Measurements from ENCODE around the gene IARS2. TPM values are rescaled to one million over a fixed set of nuclear protein-coding genes. Genes with fewer than 3 reads are reported as not detected.

The IARS2 gene
- total RNA-seq, 6 donors from 2014 or later = 17.8 to 66.7 (median 48.8) TPM

- Histone ChIP-seq H3K4me3 (no peak overlapping the region), H3K36me3 (peaks cover 0 to 45% (median 8%) of the 10 kb centered on the region in 4 donors), H3K4me1 (no peaks in the 10 kb centered on the region), H3K27ac (no peak overlapping the region), H3K9me3 (no peaks in the 10 kb centered on the region), H3K27me3 (no peaks in the 10 kb centered on the region)
- DNase-seq = no peak
- TF ChIP-seq POLR2AphosphoS5 (IDR thresholded peaks at IDR 0.05) (no peak), POLR2A (IDR thresholded peaks at IDR 0.05) (no peak), EP300 (IDR thresholded peaks at IDR 0.05) (no peak)
- TF ChIP-seq, protein P1, sequence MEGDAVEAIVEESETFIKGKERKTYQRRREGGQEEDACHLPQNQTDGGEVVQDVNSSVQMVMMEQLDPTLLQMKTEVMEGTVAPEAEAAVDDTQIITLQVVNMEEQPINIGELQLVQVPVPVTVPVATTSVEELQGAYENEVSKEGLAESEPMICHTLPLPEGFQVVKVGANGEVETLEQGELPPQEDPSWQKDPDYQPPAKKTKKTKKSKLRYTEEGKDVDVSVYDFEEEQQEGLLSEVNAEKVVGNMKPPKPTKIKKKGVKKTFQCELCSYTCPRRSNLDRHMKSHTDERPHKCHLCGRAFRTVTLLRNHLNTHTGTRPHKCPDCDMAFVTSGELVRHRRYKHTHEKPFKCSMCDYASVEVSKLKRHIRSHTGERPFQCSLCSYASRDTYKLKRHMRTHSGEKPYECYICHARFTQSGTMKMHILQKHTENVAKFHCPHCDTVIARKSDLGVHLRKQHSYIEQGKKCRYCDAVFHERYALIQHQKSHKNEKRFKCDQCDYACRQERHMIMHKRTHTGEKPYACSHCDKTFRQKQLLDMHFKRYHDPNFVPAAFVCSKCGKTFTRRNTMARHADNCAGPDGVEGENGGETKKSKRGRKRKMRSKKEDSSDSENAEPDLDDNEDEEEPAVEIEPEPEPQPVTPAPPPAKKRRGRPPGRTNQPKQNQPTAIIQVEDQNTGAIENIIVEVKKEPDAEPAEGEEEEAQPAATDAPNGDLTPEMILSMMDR (IDR thresholded peaks at IDR 0.05) = no peak
- ATAC-seq (ENCODE audit: low FRiP score in 2 of 2) = no peak
- WGBS, 2 donors = 79 to 87% methylated on average over 6 of the region's 6 CpGs
Measured at GRCh38 chr1:220119043-220119512, 25.1 kb downstream of the IARS2 start.

GRCh38 chr1:220121791-220122530 lies 28.0 kb downstream of the IARS2 start:
- Histone ChIP-seq H3K9me3 (no peaks in the 10 kb centered on the region), H3K27me3 (no peaks in the 10 kb centered on the region), H3K27ac (no peak overlapping the region), H3K36me3 (peaks cover 0 to 36% (median 10%) of the 10 kb centered on the region in 4 donors), H3K4me3 (no peak overlapping the region), H3K4me1 (no peaks in the 10 kb centered on the region)
- no peak for TF ChIP-seq POLR2AphosphoS5 (IDR thresholded peaks at IDR 0.05)
- TF ChIP-seq, protein P1 (IDR thresholded peaks at IDR 0.05) = no peak
- no peak for TF ChIP-seq EP300 (IDR thresholded peaks at IDR 0.05)
- TF ChIP-seq POLR2A (IDR thresholded peaks at IDR 0.05) = no peak
- DNase-seq = no peak
- no peak for ATAC-seq (ENCODE audit: low FRiP score in 2 of 2)
- 87 to 93% methylated on average over 8 of the region's 8 CpGs for WGBS, 2 donors

- Histone ChIP-seq H3K27me3 (no peaks in the 10 kb centered on the region), H3K4me1 (no peaks in the 10 kb centered on the region), H3K4me3 (no peak overlapping the region), H3K27ac (no peak overlapping the region), H3K36me3 (peaks cover 0 to 36% (median 11%) of the 10 kb centered on the region in 4 donors), H3K9me3 (no peaks in the 10 kb centered on the region)
- TF ChIP-seq EP300 (IDR thresholded peaks at IDR 0.05) (no peak), POLR2AphosphoS5 (IDR thresholded peaks at IDR 0.05) (no peak), POLR2A (IDR thresholded peaks at IDR 0.05) (no peak)
- TF ChIP-seq, protein P1 (IDR thresholded peaks at IDR 0.05) = no peak
- DNase-seq (no peak), ATAC-seq (ENCODE audit: low FRiP score in 2 of 2) (no peak)
Measured at GRCh38 chr1:220123066-220123465, 29.1 kb downstream of the IARS2 start.

DNA sequence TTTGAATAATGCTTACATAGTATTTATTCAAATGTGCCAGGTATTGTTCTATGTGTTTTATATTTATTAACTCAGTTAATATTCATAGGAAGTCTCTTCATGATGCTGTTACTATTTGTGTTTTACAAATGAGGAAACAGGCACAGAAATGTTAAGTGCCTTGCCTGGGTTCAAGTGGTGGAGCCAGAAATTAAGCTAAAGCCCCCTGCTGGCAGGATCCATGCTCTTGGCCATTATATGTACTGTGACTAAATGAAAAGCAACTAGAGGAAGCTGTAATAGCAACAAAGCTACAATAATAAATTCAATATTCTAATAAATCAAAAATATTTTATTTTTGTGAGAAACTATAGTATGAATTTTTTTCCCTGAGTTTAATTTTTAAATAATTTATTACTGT lies 30.0 kb downstream of the IARS2 start:
- H3K9me3 ChIP-seq = no peaks in the 10 kb centered on the region
- DNase-seq (no peak), ATAC-seq (ENCODE audit: low FRiP score in 2 of 2) (no peak)
- no peaks in the 10 kb centered on the region for H3K27me3 ChIP-seq
- H3K36me3 ChIP-seq = peaks cover 0 to 41% (median 11%) of the 10 kb centered on the region in 4 donors
- no peak overlapping the region for H3K4me3 ChIP-seq
- TF ChIP-seq, protein P1 (IDR thresholded peaks at IDR 0.05) = no peak
- no peak overlapping the region for H3K27ac ChIP-seq
- no peaks in the 10 kb centered on the region for H3K4me1 ChIP-seq

DNA sequence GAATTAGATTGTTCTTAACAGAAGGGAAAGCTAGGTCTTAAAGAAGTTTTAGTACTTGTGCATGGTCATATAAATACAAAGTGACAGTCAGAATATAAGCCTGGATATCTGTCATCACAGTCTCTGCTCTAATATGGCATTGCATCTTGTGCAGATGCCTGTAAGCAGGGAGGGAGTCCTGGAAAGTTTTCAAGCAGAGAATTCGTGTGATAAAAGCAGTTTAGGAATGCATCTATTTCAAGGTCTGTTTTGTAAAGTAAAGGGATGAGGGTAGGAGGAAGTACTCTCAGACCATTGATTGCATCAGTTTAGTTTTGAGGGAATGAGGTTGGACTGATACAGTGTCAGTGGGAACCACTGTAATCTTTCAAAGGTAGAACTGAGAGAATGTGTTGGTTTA lies 30.6 kb downstream of the IARS2 start:
- Histone ChIP-seq H3K36me3 (peaks cover 0 to 48% (median 11%) of the 10 kb centered on the region in 4 donors), H3K4me3 (no peak overlapping the region), H3K9me3 (no peaks in the 10 kb centered on the region), H3K4me1 (no peaks in the 10 kb centered on the region), H3K27ac (no peak overlapping the region), H3K27me3 (no peaks in the 10 kb centered on the region)
- TF ChIP-seq, protein P1 (IDR thresholded peaks at IDR 0.05) = no peak
- TF ChIP-seq POLR2A (IDR thresholded peaks at IDR 0.05) (no peak), POLR2AphosphoS5 (IDR thresholded peaks at IDR 0.05) (no peak), EP300 (IDR thresholded peaks at IDR 0.05) (no peak)
- WGBS, 2 donors = 26 to 30% methylated on average over 1 of the region's 1 CpG
- DNase-seq (no peak), ATAC-seq (ENCODE audit: low FRiP score in 2 of 2) (no peak)
